GM18502 (cell line): ENCODE measurements around the gene MRPL43.

Experiments
- ATAC-seq: cut with Tn5 transposase; IDR thresholded peaks from one replicate; pipeline ENCODE4 v1.9.1; 2021; ENCODE audit warnings: mild to moderate bottlenecking; ENCODE audit not compliant: unreplicated experiment, poor library complexity

The MRPL43 gene

GRCh38 chr10:100969187-100970075 is 17.9 kb downstream of the MRPL43 start, which contains the start of gene SEMA4G:
Gene SEMA4G, plus strand, starts transcription at chr10:100969504. Its CDS starts 3,409 bp downstream, at chr10:100972913.
- ATAC-seq, result no peak

DNA sequence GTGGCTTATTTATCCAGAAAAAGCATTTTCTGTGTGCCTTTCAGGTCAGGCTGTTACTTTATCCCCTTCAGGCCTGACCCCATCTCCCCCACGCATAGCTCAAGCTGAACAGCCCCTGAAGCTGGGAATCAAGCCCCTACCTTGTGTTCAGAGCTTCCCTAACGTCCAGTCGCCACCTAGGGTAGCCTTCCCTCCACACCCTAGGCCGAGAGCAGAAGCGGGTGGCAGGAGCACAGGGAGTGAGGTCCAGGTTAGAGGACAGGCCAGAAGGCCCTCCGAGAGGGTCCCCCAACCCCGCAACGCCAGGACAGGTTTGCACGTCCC is 18.5 kb downstream of the MRPL43 start:
- ATAC-seq, result no peak

DNA sequence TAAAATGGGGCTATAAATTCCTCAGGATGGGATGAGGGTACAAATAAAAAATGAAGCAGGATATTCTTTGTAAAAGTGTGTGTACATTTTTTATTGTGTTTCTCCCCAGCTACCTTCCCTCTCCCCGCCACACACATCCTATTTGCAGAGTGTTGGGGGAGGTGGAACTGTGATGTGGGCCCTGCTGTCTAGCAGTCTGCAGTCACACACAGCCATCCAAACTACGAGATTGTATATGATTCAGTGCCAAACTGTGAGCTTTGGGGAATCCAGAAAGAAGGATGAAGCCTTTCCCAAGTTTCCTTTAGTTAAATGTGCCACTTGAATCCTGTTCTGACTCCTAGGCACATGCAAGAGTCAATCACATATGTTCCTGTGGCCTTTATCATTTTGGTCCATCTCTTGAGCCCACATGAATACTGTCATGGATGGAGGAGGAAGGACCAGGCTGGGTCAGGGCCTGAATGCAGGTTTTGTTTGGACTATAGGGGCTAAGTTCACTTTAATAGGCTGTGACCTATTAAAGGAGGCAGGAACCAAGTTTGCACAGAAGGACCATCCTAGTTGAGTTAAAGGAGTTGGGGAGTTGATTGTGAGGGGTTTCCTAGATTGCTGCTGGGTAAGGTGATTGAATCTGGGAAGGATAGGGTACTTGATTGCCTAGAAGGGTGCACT is 19.1 kb downstream of the MRPL43 start:
- no peak for ATAC-seq

DNA sequence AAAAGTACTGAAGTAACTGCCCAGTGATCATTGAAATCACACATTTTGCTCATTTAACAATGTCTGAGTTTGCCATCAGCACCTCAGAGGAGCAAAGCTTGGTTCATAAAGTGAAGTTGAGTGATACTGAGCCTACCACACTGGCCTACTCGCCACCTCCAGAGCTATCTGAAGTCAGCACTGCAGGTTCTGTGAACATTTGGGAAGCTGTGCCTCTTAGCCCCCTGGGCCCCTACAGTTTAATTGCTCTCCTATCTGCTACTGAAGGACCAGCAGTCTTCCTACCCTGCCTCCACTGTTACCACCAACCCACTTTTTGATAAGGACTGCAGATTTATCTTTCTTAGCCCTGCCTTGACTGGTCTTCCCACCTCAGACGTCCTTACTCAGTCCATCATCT is 20.0 kb downstream of the MRPL43 start:
- no peak for ATAC-seq

- no peak for ATAC-seq
Measured at GRCh38 chr10:100966887-100967286, 20.4 kb downstream of the MRPL43 start.

DNA sequence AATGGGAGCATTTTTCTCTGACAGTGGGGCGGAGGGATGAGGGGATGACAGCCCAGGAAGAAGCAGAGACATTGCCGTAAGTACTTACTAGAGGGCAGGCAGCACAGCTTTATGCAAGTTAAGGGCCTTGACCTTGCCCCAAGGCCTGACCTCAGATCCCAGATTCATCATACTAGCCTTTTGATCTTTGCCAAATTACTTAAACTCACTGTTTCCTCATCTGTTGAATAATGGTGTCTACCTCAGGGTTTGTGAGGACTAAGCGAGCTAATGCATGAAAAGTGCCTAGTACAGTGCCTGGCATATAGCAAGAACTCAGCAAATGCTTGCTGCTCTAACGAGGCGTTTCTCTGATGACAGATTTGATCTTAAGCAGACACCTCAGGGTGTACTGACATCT is 21.5 kb downstream of the MRPL43 start:
- ATAC-seq, result no peak

- no peak for ATAC-seq
Measured at GRCh38 chr10:100963826-100964225, 23.5 kb downstream of the MRPL43 start.

DNA sequence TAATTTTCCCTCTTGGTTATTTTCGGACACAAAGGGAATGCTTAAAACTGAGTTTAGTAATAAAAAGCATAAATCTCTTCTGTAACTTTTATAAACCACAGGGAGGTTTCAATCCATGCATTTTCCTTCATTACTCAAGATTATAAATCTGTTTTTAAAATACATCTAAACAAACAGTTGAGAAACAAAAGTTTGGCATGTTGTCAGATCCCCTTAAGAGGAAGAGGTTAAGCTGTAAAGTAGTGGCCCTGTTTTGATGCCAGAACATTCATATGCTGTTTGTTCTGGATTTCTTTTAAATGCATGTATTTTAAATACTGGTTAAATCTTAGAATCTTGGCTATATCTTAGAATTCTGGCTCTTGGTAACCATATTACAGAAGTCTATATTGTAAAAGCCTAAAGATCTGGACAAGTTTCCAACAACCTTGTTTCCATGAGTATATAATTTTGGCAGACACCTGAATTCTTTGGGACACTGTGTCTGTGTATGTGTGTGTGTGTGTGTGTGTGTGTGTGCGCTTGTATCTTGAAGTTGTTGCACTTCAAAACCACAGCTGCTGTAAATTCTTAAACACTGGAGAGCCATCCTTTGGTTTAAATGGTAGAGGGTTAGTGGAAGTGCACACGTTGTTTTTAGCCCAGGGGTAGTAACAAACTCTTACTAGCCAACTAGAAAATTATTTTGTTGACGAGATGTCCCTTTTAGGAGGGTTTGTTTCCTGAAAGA is 24.8 kb downstream of the MRPL43 start:
- ATAC-seq, result no peak

DNA sequence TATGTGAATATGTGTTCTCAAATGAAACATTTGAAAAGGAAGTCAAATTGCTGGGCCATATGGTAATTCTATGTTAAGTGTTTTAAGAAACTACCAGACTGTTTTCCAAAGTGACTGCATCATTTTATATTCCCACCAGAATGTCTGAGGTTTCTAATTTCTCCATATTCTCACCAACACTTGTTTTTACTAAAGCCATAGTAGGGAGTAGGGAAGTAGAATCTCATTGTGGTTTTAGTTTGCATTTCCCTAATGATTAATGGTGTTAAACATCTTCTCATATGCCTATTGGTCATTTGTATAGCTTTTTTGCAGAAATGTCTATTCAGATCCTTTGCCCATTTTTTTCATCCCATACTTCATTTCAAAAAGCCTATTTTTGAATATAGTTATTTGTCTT is 27.0 kb downstream of the MRPL43 start:
- ATAC-seq, result no peak

GRCh38 chr10:100948916-100949315 is 38.4 kb downstream of the MRPL43 start:
- ATAC-seq, result no peak

GRCh38 chr10:100945754-100946153 is 41.5 kb downstream of the MRPL43 start:
- ATAC-seq, result no peak

DNA sequence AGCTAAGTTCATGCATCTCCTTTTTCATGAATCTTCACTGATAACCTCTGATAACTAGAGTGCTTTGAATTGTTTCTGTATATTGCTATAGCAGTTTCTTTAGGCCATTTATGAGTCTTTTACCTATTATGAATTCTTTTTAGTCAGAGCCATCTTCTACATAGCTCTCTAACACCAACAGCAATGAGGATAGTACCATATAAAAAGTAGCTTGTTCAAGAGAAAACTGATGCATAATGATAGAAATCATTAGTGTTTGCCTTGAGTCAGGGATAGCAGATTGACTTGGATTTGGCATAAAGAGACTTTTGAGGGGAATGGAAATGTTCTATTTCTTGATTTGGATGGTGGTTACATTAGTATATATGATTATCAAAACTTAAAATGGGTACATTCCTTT is 43.8 kb downstream of the MRPL43 start:
- ATAC-seq, result no peak

DNA sequence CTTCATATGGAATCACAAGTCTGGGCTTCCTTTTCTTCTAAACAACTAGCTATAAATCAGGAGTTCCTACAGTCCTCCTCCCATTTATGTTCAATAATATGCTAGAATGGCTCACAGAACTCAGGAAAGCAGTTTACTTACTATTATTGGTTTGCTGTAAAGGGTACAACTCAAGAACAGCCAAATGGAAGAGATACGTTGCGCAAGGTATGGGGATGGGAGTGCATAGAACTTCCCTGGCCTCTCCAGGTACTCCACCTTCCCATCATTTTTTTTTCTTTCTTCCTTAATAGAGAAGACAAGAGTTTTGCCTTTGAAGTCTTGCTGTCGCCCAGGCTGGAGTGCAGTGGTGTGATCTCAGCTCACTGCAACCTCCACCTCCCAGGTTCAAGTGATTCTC is 45.1 kb downstream of the MRPL43 start:
- no peak for ATAC-seq

DNA sequence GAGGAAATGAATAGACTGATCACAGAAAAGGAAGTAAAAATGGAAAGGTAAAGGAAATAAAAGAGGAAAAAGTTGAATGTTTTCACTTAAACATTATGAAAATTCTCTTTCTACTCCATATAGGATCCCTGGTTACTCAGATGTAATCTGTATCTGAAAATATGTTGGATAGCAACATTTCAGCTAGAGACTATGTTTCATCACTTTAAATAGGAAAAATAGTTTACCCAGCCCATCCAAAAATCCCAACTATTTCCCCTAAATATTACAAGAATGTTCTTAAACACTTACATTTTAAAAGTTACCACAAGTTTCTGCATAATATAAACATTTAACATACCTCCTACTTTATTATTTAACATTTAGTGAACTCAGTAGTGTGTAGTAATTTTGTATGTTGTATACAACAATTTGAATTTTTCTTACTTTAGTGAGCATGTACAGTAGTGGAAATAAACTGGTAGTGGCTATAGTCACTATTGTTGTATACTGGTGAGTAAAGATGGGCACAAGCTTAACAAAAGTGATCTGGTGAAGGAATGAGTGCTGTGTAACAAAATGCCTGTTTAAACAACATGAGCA is 47.4 kb downstream of the MRPL43 start:
- ATAC-seq, result no peak
